ENCODE data around the gene TNIK.
"Not testable (repeated sequence)": the region's sequence is repeated elsewhere in the genome, so short reads cannot be mapped to it uniquely, and the experiment has no call there.

The TNIK gene

DNA sequence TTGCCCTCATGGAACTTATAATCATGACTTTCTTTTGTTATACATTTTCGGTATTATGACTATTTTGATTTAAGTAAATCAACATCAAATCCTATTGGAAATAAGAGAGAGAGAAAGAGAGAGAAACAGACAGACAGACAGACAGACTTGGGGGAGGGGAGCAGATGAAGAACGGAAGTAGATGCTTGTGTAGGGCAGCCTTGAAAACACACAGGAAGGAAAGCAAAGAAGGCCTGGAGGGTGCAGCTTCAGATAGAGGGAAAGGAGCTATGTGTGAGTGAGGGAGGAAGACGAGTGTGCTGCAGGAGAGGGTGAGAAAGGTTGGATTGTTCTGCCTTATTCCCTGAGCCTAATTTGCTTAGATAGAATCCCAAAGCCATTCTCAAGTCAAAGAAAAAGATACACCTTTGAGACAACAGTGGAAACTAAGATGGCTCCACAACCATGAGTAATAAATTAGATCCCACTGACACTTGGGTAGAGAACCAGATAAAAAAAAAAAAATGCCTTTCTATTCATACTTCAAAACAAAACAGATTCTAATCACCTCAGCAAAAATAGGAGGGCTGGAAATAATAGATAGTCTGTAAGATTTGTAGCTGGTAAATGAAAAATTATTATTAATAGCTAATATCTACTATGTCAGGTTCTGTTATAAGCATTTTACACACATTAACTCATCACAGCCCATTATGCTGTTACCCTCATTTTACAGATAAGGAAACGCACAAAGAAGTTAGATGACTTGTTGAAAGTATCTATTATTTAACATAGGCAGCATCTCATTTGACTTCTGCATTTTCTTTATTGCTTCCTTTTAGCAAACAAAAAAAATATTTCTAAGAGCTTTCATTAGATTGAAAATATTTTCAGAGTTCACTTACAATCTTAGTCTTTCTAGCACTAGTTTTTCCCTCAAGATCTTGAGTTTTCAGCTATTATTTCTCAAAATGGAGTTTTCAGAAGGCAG is 214.1 kb downstream of the TNIK start:
- DNase-seq = no peak

DNA sequence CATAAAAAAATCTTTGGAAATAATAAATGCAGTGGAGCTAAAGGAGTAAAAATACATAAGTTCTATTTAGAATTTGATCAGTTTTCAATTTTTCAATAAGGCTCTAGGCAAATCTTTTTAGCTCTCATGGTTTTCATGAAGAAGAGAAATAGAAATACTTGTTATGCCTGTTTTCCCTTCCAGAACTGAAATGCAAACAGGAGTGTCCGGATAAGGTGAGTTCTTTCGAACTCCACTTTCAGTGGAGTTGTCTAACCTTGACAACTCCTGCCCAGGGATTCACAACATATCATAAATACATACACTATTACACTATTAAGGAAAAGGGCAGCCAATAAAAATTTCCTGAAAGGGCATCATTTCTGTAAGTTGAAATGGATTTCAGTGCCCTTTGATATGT is 217.3 kb downstream of the TNIK start:
- DNase-seq = no peak

DNA sequence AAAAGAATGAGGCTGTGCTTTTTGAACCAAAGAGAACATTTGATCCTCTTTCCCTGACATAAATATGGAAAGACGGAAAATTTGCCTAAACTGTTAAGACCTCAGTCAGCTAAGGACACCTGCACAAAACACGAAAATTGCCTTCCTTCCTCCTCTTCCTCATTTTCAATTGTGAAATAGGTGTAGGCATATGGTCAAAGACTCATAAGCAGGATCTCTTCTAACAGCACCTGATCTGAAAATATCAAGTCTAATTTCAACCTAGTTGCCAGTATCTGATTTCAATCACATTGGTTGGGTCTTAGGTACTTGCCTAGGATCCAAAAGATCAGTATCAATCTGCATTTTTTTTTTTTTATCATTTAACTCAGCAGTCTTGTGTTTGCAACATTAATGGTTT is 218.0 kb downstream of the TNIK start:
- DNase-seq = no peak

DNA sequence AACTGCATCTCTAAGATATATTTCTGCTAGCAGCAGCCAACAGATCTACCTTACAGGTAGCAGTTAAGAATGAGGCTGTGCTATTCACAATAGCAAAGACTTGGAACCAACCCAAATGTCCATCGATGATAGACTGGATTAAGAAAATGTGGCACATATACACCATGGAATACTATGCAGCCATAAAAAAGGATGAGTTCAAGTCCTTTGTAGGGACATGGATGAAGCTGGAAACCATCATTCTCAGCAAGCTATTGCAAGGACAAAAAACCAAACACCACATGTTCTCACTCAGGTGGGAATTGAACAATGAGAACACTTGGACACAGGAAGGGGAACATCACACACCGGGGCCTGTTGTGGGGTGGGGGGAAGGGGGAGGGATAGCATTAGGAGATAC is 218.6 kb downstream of the TNIK start:
- DNase-seq = not testable (repeated sequence)

DNA sequence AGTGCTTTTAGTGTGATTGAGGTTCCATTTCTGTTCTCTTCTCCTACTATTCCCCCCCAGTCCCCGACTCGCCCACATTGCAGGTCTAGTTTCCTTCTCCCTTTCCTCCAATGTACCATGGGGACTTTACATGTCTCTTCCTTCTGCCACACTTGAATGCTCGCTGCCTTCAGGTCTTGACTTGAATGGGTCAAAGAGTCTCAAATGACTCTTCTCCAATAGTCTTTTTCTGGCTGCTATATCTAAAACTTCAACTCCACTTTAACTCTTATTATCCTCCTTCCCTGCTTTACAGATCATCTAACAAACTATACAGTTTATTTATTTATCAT is 219.7 kb downstream of the TNIK start:
- no peak for DNase-seq

DNA sequence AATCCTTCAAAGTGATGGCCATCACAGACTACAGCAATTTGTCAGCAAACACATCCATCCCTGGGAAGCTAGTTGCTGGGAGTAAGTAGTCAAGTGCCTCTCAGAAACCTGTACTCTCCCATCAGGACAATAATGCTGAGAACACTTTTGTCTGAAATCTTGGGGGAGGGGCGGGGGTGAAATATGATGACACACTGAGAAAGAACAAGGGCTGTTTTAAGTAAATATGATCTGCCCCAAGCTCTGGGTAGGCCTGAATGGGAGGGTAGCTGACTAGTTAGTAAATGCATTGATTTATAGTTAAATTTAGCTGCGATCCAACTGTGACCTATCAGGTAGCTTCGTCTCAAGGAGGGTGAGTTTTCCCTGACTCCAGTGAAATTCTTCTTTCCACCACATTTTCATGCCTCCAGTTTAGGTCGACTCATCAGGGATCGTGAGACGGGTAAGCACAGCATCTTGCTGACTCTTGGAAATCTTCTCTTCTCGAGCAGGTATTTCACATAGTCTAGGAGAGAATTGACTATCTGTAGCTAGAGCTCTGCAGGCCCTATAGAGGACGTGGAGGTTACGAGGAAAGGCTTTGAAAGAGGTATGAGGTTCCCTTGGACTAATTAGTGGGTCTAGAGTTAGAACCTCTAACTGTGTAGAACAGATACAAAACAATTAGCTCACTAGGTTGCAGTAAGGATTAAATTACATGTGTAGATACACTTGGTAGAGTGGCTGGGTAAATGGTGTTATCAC is 220.3 kb downstream of the TNIK start:
- DNase-seq = peak; percentile 84

DNA sequence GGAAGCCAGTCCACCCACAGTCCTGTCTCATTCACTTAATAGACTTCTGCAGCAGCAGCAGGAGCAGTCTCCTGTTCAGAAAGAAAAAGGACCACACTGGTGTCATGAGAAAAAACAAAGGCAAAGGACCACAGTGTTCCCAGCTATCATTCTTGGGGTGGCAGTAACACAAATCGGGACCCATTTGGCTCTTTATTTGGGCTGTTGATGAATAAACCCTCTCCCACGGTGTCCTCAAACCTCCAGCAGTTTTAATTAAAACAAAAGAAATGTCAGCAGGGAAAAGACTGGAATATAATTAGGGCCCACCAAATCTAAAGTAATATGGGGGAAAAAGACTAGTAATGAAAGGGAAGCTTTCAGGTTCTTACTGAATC is 223.2 kb downstream of the TNIK start:
- DNase-seq = no peak

DNA sequence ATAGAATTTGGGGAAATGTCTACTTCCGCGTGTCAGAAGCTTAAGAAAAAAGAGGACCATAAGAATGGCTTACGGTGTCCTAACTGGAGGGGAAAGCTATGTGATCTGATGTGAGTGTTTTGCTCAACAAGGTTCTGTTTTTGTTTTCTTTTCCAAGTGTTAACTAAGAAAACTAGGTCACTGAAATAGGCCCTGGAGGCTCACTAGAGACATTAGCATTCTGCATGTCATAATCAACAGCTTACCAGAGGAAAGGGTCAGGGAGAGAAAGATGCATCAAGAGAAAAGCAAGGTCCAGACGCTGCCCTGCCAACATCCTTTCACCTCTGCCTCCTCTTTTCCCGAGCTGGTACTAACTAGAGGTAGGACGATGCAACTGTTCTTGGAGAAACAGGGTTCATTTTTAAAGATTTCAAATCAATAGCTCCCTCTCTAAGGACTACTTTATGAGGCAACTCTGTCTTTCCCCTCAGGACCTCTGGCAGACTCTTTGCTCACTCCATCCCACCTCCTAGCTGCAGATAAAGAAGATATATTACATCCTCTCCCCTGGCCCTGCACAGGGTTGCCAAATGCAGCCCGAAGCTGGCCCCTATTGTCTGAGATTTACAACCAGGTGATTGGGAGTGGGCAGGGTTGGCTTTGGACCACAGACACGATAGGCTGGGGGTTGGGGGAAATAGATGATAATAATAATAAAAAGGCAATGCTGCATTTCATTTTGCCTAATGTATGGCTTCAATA is 223.8 kb downstream of the TNIK start:
- no peak for DNase-seq

DNA sequence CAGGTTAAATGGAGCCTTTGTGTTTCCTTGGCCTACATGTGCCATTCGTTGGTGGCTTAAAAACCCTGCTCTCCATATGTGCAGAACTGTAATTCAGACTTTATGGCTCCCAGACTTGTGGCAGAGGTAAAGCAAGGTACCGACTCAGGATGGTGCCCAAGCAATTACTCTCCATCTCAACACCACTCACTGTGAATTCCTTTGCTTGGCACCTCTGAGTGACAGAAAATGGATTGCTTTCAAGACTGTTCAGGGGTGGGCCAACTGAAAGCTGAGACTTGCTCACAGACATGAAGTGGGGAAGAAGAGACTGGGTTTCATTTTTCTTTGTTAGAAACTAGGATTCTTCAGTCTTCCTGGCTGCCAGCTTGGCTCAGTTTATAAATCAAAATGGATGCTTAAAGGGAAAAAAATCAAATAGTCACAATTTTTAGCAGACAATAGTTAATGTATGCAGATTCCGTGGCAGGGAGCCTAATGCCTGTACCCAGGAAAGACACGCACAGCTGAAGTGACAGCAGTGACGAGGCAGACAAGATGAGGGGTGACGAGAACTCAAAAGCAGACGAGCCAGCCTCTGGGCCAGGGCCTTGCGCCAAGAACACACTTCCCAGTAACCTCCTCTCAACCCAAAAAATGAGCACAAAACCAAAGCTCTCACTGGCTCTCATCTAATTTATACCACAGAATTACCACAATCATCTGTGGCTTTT is 225.8 kb downstream of the TNIK start:
- DNase-seq = no peak

DNA sequence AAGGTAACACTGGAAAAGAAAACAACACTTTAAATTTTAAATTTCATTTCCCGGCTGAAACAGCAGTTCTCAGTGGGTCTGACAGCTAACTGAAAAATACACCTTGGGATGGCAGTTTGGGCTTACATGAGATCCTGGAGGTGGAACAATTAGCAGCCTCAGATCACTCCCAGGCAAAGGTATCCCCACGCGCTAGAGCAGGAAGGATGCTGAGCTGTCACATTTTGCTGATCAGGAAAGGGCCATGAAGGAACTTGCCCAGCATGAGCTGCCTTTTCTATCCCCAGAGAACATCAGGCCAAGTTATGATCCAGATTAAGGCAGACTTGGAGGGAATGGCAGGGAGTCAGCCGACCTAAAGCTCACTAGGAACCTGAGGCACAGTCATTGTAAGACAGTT is 228.8 kb downstream of the TNIK start:
- DNase-seq = no peak

DNA sequence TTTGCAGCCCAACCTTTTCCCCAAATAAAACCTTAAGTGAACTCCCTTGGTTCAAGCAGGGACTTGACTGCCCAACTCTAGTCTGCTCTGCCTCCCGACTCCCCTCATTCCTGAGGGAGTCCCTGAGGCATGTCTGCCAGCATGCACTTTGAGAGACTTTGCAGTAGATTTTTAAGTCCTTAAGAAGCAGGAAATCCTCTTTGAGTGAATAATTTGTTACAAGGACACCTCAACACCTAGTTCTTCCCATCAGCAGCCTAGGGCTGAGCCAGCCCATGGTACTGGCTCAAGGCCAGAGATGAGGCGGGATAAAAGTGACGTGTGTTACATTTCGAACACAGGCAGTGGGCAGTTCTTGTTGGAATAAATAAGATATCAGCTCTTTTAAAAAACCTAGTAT is 229.3 kb downstream of the TNIK start:
- peak; percentile 63 for DNase-seq

DNA sequence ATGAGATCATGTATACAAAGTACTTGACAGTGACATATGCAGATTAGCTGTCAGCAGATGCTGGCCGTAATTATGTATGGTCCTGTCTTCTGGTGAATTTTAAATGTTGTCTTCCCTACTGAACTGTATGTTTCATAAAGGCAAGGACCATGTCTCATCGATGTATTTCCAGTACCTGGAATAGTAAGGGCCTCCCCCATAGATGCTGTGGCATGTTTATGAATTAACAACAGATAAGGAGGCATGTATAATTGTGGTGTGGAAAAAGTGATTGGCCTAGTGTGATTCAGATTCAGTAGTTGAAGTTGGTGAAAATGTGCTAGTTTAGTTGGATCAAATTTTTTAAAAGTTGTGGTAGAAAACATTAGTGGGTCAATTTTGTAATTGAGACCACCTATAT is 231.0 kb downstream of the TNIK start:
- no peak for DNase-seq

DNA sequence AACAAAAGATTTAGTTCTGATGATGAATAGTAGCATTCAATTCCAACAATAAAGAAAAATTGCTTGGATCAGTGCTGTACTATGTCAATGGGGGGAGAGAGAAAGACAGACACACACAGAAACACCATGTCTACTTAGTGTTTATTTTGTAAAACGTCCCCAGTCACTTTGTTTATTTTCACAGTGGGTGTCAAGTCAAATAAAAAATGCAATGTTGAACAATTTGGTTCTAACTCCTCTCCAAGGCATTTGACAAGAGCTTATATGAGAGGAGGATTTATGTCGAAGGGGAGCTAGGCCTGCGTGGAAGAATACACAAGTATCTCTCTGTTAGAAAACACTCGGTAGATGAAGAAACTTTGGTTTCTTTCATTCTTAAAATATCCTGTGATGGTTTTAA is 232.0 kb downstream of the TNIK start:
- DNase-seq = no peak

DNA sequence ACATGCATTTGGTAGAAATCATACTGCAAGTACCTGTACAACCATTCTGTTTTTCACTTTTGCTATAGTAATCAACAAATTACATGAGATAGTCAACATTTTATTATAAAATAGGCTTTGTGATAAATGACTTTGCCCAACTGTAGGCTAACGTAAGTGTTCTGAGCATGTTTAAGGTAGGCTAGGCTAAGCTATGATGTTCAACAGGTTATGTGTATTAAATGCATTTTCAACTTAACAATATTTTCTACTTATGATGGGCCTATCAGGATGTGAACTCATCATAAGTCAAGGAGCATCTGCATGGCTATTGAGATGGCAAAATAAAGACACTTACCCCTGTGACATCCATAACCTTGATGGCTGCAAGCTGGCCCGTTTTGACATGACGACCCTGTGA is 232.4 kb downstream of the TNIK start:
- no peak for DNase-seq

DNA sequence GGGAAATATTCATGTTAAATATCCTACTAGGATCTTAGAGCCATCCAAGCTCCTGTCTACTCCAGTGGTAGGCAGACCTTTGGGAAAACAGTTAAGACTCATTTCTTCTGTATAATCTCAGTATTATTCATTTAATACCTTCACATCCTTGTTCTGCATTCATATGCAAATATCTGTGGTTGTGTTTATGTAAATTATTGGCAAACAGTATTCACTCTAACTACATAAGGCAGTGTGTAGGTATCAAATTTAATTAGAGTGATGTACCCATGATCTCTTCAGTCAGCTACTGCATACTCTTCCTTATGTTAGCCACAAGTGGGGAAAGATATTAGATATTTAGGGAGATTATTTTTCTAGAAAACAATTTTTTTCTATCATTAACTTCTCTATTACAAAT is 232.8 kb downstream of the TNIK start:
- no peak for DNase-seq

DNA sequence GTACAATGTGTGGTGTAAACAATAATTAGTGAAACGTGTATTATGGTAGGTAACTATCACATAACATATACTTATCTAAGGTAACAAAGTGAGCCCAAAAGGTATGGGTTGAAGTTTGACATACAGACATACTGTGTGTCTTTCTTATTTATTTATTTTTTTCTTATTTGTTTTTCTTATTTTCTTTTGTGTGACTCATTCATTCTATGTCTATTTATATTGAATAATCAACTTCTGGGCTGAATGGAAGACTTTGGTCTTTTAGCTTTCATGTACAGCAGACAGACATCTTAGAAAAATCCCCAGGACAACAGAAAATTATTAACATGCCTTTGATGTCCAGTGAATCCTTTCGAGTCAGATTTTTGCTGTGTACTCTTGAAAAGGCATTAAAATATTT is 233.4 kb downstream of the TNIK start:
- no peak for DNase-seq

DNA sequence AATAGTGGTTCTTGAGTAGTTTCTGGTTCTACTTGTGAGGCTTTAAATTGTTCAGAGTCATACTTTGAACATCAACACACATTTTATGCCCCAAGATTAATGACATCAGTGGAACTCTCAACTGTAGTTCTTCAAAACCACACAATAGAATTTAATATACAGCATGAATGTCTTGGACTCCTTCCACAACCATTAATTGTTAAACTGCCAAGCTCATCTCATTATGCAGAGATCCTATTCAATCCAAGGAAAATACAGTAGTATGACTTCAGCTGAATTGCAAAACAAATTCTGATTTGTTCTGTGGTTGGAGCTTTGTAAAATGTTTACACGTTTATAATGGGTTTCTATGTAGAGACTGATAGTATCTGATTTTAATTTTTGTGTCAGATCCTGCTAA is 234.5 kb downstream of the TNIK start:
- DNase-seq = no peak

DNA sequence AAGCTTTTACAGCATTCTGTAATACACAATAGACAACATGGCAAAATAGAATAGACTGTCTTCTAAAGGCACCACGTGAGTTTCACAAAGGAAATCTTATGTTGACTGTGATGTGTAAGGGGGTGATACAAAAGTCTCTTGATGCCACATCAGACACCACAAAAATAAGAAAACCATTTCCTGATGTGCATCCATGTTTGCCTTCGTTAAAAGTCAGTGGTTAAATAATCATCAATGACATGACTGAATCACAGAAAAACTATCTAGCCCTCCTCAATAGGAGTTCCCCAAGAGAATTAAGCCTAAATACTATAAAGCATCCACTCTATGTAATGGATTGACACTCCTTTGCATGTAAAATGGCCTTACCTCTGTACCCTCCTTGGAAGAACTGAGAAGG is 235.0 kb downstream of the TNIK start:
- no peak for DNase-seq

DNA sequence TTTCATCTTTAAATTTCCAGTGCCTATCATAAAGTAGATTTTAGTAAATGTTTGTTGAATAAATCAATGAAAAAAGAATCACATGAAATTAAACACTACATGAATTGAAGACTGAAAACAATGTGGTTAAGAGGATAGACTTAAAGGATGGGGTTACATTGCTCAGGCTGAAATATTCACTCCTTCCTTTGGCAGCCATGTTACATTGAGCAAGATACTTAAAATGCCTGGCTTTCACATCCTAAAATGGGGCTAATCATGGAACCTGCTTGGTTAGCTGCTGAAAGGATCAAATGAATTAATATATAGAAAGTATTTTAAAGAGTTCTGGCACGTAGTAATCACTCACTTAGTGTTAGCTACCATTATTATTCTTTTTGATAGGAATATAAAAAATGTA is 236.8 kb downstream of the TNIK start:
- no peak for DNase-seq

DNA sequence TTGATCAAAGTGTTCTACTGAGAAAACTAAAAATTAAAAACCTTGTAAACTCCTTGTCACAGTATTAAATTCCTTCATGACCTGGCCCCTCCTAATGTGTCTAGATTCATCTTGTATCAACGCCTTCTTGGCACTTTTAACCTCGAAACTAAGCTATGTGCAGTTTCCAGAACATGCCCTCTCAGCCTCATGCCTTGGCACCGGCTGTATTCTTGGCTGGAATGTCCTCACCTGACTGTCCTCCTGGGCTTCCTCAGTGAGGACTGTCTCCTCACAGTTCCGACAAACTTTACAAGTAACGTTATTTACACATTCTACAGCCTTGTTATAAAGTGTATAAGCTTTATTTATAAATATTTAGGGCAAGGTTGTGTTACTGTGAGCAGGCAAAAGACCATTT is 237.2 kb downstream of the TNIK start:
- no peak for DNase-seq

DNA sequence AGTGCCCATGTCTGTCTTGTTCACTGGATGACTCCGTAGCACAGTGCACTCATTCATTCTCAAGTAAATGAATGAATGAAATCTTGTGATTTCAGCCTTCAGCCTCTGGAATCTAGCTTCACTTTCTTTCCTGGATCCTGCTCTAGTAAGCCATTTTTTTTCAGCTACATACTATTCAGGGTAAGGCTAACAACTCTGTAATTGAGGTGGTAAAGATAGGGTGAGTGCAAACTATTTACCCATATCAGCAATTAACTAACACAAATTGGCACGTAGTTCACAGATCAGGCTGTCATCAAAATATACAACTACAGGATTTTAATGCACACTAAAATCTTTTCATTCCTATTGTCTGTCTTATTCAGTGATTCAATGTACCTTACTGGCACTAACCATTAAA is 238.6 kb downstream of the TNIK start:
- DNase-seq = no peak

DNA sequence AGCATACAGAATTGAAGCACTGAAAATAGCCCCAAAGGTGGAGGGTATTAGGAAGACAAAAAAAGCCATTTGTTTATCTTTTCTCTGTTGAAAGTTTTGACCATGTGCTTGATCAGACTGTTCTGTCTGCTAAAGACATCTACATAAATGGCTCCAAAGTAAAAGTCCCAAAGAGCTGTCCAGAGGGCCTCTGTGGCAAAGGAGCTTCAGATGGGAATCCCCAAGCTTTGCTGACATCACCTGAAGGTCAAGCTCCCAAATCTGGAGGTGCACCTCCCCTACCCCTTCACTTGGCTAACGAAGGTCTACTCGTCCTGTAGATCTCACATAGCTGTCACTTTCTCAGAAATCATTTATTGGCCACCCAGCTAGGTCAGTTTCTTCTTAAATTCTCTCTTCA is 239.1 kb downstream of the TNIK start:
- DNase-seq = no peak

DNA sequence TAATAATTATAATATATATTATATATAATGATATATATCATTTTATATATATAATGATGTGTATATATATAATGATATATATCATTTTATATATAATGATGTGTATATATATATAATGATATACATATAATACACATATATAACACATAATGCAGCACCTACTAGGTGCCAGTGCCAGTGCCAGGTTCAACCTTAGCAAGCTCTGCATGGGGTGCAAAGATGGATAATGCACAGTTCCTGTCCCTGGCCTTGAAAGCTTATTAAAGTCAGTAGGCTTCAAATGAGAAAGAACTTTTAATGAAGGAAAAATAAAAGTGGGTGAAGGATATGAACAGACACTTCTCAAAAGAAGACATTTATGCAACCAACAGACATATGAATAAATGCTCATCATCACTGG is 240.9 kb downstream of the TNIK start:
- no peak for DNase-seq
